H1 (cell line): Measurements from ENCODE around the gene PRKN. TPM values are rescaled to one million over a fixed set of nuclear protein-coding genes. Genes with fewer than 3 reads are reported as not detected.

Experiments used
- ATF3 ChIP-seq: IDR thresholded peaks from 2 replicates; pipeline ENCODE4 v1.6.1; 2011; ENCODE audit warnings: low read depth, mild to moderate bottlenecking, low read length; ENCODE audit not compliant: insufficient read depth
- CBX5 ChIP-seq: fragments of 300-800, 300-1000 bp; sonication (generic); IDR thresholded peaks from 2 replicates; pipeline ENCODE4 v1.7.1; 2016; ENCODE audit warnings: antibody characterized with exemption, low read length, low read depth
- CBX8 ChIP-seq: fragments of 300-800, 300-1000 bp; sonication (generic); IDR thresholded peaks from 2 replicates; pipeline ENCODE4 v1.7.1; 2016; ENCODE audit warnings: low read depth, low read length, borderline replicate concordance
- CHD7 ChIP-seq: fragments of 300-600 bp; sonication (generic); IDR thresholded peaks from 2 replicates; pipeline ENCODE4 v1.7.1; 2012; ENCODE audit warnings: low read length, moderate library complexity, mild to moderate bottlenecking, inconsistent platforms; ENCODE audit not compliant: insufficient replicate concordance
- CTBP2 ChIP-seq: IDR thresholded peaks from 2 replicates; pipeline ENCODE4 v1.7.0; 2011; ENCODE audit warnings: borderline replicate concordance, mild to moderate bottlenecking, moderate library complexity, mixed read lengths, low read length; ENCODE audit not compliant: insufficient read depth, insufficient read length
- HDAC2 ChIP-seq, 2 experiments: fragments of 300-600 bp in 1 of 2; sonication (generic) in 1 of 2; IDR thresholded peaks; 2 replicates each; pipeline ENCODE4 v1.6.1; 2011 to 2012; ENCODE audit warnings: low read depth in 2 of 2, low read length in 2 of 2, mild to moderate bottlenecking in 2 of 2, moderate library complexity in 2 of 2, borderline replicate concordance in 1 of 2, inconsistent platforms in 1 of 2
- MAX ChIP-seq: IDR thresholded peaks from 2 replicates; pipeline ENCODE4 v1.6.1; 2012; ENCODE audit warnings: inconsistent platforms
- ZNF274 ChIP-seq: IDR thresholded peaks from 2 replicates; pipeline ENCODE4 v1.7.0; 2012; ENCODE audit warnings: low read length, borderline replicate concordance; ENCODE audit errors: extremely low read depth
- polyA plus RNA-seq, 7 experiments: library from polyadenylated mRNA; depleted of rRNA in 3 of 7; stranded (reverse) in 5 of 7; unstranded in 2 of 7; fragments of >200 nt in 5 of 7; fragments of 200-250 nt in 2 of 7; gene quantifications; 1 replicate in 5 of 7; 2 replicates in 1 of 7; 4 replicates in 1 of 7; pipeline versions ENCODE4 v1.2.1 to v1.2.3, GENCODE V29; 2011 to 2013; ENCODE audit warnings: missing spikeins in 2 of 7, mixed read lengths in 2 of 7
- total RNA-seq: library from RNA; stranded (reverse); fragmentation: NEBNext Ultra II Directional; extraction: Animal tissue kit (Norgen Biotek cat#: 25700); gene quantifications from 2 replicates; pipeline ENCODE4 v1.2.1, GENCODE V29; 2021

PRKN gene
- total and polyA plus RNA-seq, 2 of the 8 experiments (the other 6 are each of a cell fraction or from before 2014, with no cell fraction given), result 0.13 to 0.29 TPM

GRCh38 chr6:162639951-162640350 is 87.6 kb downstream of the PRKN start (continued):
- no peak for TF ChIP-seq MAX
- no peak for TF ChIP-seq CBX5
- no peak for TF ChIP-seq HDAC2 (IDR thresholded peaks at IDR 0.05; ENCODE audit: borderline replicate concordance in 1 of 2, low read depth in 2 of 2, low read length in 2 of 2)
- no peak for TF ChIP-seq CTBP2
- no peak for TF ChIP-seq CHD7
- no peak for TF ChIP-seq ZNF274
- TF ChIP-seq CBX8, result no peak
- no peak for TF ChIP-seq ATF3
